Activated T-cell treated with anti-CD3 and anti-CD28 coated beads, Interleukin-2, amount 50 U/mL, for 24 hours (primary cell): Measurements from ENCODE around the gene MET.
"Not testable (repeated sequence)": the region's sequence is repeated elsewhere in the genome, so short reads cannot be mapped to it uniquely, and the experiment has no call there.

Experiments
- DNase-seq: peaks from one replicate; pipeline ENCODE4 v3.0.0-alpha.2; 2020
- H3K27ac Mint-ChIP-seq: 2 replicates; pipeline ENCODE4 v1.8.0; 2020; ENCODE audit warnings: mild to moderate bottlenecking, mixed read lengths
- H3K27me3 Mint-ChIP-seq: 2 replicates; pipeline ENCODE4 v1.8.0; 2020; ENCODE audit warnings: mixed read lengths
- H3K36me3 Mint-ChIP-seq: 2 replicates; pipeline ENCODE4 v1.8.0; 2020; ENCODE audit warnings: low read depth, mixed read lengths
- H3K4me1 Mint-ChIP-seq: 2 replicates; pipeline ENCODE4 v1.8.0; 2020; ENCODE audit warnings: low read depth, mixed read lengths
- H3K4me3 Mint-ChIP-seq: 2 replicates; pipeline ENCODE4 v1.8.0; 2020; ENCODE audit warnings: mild to moderate bottlenecking, moderate library complexity, mixed read lengths
- H3K9me3 Mint-ChIP-seq: 2 replicates; pipeline ENCODE4 v1.8.0; 2020; ENCODE audit warnings: mixed read lengths

The MET gene

GRCh38 chr7:116671681-116672595, at the start of gene MET:
TSS of gene MET (plus strand) at chr7:116672196. CDS start at chr7:116699085, 26,889 bp downstream.
- no peaks in the 10 kb centered on the region for H3K36me3 Mint-ChIP-seq
- peak within 1 kb of the TSS; percentile 66 for H3K4me3 Mint-ChIP-seq
- peaks cover 76% of the 10 kb centered on the region for H3K27me3 Mint-ChIP-seq
- H3K27ac Mint-ChIP-seq, result no peak within 1 kb of the TSS
- H3K9me3 Mint-ChIP-seq, result no peaks in the 10 kb centered on the region
- H3K4me1 Mint-ChIP-seq, result peaks cover 15% of the 10 kb centered on the region
- DNase-seq, result peak; percentile 53

DNA sequence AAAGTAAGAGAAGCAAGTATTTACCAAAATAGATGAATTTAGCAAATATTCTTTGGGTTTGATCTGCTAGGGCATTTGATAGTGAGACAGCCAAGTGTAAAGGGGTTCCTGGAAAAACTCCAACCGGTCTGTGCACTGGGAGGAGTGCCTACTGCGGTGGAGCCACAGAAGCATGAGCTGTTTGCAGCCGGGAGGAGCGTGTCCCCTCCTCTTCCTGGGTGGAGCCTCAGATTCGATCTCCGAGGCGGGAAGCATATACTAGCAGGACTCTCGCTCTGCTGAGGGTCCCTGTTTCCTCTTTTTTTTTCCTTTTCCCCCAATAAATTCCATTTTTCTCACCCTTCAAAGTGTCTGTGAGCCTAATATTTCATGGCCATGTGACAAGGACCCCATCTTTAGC, 45.1 kb upstream of the MET start:
- Mint-ChIP-seq H3K9me3 (no peaks in the 10 kb centered on the region), H3K27me3 (peaks cover 38% of the 10 kb centered on the region), H3K36me3 (no peaks in the 10 kb centered on the region), H3K4me1 (peaks cover 2% of the 10 kb centered on the region), H3K4me3 (no peak overlapping the region), H3K27ac (no peak overlapping the region)
- DNase-seq, result no peak

- Mint-ChIP-seq H3K36me3 (no peaks in the 10 kb centered on the region), H3K9me3 (no peaks in the 10 kb centered on the region), H3K4me1 (peaks cover 2% of the 10 kb centered on the region), H3K4me3 (no peak overlapping the region), H3K27me3 (peaks cover 35% of the 10 kb centered on the region), H3K27ac (no peak overlapping the region)
- DNase-seq, result no peak
Measured at GRCh38 chr7:116629051-116629463, 42.9 kb upstream of the MET start.

- no peaks in the 10 kb centered on the region for H3K36me3 Mint-ChIP-seq
- no peak for DNase-seq
- no peak overlapping the region for H3K27ac Mint-ChIP-seq
- H3K4me1 Mint-ChIP-seq, result peaks cover 2% of the 10 kb centered on the region
- no peaks in the 10 kb centered on the region for H3K9me3 Mint-ChIP-seq
- H3K4me3 Mint-ChIP-seq, result no peak overlapping the region
- peaks cover 25% of the 10 kb centered on the region for H3K27me3 Mint-ChIP-seq
Measured at GRCh38 chr7:116630357-116630756, 41.6 kb upstream of the MET start.

DNA sequence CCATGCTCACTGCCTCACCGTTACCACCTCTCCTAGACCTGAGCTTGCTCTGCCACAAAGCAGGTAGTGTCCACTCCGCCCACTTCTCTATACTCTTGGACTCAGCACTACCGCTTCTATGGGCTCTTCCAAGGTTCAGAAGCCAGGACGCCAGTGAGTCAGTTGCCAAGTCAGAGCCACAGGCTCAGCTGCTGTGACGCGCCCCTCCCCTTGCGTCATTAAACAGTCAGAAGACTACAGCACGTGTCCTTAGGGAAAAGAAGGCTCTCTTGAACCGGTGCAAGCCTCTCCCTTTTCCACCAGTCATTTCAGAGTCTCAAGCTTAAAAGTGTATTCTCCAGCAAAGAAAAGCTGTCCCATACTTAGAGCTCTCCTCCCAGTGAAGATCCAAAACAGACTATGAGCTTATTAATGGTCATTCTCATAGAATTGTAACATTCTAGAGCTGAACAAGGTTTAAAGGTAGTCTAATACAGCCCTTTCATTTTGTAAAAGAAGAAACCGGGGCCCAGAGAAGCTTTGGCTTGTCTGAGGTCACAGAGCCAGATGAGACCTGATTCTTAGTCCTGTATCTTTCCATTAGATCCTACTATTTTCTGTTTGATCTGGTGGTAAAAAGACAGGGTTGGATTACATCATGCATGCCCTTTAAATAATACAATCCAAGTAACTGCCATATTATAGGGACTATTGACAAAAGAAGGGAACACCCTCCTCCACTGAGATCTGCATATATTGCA, 40.9 kb upstream of the MET start:
- Mint-ChIP-seq H3K27me3 (peaks cover 23% of the 10 kb centered on the region), H3K4me1 (peaks cover 2% of the 10 kb centered on the region), H3K9me3 (no peaks in the 10 kb centered on the region), H3K27ac (no peak overlapping the region), H3K36me3 (no peaks in the 10 kb centered on the region), H3K4me3 (no peak overlapping the region)
- DNase-seq, result no peak

GRCh38 chr7:116631676-116632075, 40.3 kb upstream of the MET start:
- Mint-ChIP-seq H3K4me1 (peaks cover 2% of the 10 kb centered on the region), H3K4me3 (no peak overlapping the region), H3K9me3 (no peaks in the 10 kb centered on the region), H3K27me3 (peaks cover 17% of the 10 kb centered on the region), H3K36me3 (no peaks in the 10 kb centered on the region), H3K27ac (no peak overlapping the region)
- no peak for DNase-seq

DNA sequence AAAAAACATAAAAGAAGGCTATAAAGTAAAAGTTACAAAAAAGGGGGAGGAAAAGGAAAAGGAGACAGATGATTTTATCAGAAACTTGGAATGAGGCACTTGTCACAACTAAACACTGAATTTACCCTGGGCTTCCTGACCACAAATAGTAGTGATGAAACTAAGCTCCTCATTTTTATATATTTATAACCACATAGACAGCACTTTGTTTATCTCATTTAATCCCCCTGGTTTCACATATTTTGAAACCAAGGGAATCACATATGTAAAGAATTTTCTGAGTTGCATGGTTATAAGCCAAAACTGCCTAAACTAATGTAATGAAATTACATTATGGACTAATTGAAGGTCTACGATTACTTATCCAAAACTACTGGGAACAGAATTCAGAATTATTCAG, 39.6 kb upstream of the MET start:
- H3K36me3 Mint-ChIP-seq, result no peaks in the 10 kb centered on the region
- DNase-seq, result no peak
- no peak overlapping the region for H3K4me3 Mint-ChIP-seq
- H3K9me3 Mint-ChIP-seq, result no peaks in the 10 kb centered on the region
- peaks cover 2% of the 10 kb centered on the region for H3K4me1 Mint-ChIP-seq
- peaks cover 12% of the 10 kb centered on the region for H3K27me3 Mint-ChIP-seq
- H3K27ac Mint-ChIP-seq, result no peak overlapping the region

DNA sequence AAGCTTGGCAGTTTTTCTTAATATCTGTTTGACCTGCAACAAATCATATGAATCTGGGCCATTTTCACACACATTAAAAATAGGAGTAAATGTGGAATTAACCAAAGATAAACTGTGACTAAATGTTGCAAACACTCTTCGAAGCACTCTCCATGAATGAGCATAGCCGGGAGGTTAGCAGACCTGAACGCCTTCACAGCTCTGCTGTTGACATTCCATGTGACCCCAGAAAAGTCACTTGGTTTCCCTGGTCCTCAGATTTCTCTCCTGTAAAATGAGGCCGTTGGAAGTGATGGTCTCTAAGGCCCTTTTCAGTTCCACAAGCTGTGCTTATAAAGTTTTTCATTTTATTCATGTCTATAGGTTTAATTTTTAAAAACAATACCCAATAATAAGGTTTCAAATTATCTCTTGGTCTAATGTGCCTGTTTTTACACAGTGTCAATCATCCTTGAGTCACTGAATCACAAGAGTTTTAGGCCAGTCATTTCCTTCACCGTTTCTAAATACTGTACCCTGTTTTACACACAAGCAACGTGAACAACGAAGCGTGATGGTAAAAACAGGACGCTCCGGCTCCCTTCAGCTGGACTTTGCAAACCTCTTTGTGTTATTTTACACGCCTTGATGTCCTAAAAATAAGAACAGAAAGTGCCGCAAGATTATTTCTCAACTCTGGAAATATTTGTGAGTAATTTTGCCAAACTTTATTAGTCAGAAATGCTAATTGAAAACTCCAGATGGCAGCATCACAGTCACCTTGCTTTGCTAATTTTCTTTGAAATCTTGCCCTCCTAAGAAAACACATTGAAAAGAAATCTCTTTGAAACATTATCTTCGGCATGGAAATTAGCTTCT, 38.6 kb upstream of the MET start:
- H3K4me3 Mint-ChIP-seq, result no peak overlapping the region
- no peak for DNase-seq
- H3K9me3 Mint-ChIP-seq, result no peaks in the 10 kb centered on the region
- H3K27ac Mint-ChIP-seq, result no peak overlapping the region
- no peaks in the 10 kb centered on the region for H3K36me3 Mint-ChIP-seq
- peaks cover 12% of the 10 kb centered on the region for H3K27me3 Mint-ChIP-seq
- H3K4me1 Mint-ChIP-seq, result peaks cover 2% of the 10 kb centered on the region

DNA sequence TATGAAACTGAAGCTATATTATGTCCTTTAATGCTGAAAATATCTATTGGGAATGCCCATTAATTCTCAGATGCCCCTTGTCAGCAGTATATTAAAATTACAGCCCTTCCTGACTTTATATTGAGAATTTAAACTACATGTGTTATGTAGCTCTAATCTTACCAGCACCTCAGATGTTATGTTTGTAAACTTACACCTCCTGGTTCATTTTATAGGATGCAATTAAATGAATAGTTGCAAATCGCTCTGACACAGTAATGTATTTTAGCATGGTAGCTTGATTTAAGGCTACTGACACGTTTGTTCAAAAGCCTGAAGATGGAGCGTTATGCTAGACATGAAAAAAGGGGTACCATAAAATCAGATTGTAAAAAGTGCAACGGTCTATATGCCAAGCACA, 35.0 kb upstream of the MET start:
- Mint-ChIP-seq H3K36me3 (no peaks in the 10 kb centered on the region), H3K4me3 (no peak overlapping the region), H3K27ac (no peak overlapping the region), H3K4me1 (no peaks in the 10 kb centered on the region), H3K27me3 (peaks cover 6% of the 10 kb centered on the region), H3K9me3 (no peaks in the 10 kb centered on the region)
- no peak for DNase-seq

- H3K36me3 Mint-ChIP-seq, H3K4me1 Mint-ChIP-seq, DNase-seq, H3K27ac Mint-ChIP-seq, H3K4me3 Mint-ChIP-seq, H3K27me3 Mint-ChIP-seq, H3K9me3 Mint-ChIP-seq: not testable (repeated sequence)
Measured at GRCh38 chr7:116638592-116638991, 33.4 kb upstream of the MET start.

DNA sequence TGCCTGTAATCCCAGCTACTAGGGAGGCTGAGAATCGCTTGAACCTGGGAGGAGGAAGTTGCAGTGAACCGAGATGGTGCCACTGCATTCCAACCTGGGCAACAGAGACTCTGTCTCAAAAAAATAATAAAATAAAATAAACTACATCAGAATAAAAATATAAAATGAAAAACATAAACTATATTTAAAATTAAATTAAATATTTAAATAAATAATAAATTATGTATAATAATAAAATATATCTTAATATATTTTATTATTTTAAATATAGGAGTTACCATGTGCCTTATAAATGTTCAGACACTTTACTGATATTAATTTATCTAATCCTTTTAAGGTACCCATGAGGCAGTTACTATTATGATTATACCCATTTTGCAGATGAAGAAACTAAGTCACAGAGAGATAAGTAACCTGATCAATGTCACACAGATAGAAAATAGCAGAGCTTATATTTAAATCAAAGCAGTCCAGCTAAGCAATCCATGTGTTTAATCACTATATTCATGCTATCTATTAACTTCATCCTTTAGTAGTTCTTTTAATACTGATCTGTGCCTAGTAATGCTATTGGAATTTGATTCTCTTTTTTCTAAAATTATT, 30.3 kb upstream of the MET start:
- Mint-ChIP-seq H3K9me3 (no peaks in the 10 kb centered on the region), H3K4me3 (no peak overlapping the region), H3K27ac (no peak overlapping the region), H3K36me3 (no peaks in the 10 kb centered on the region), H3K27me3 (peaks cover 10% of the 10 kb centered on the region), H3K4me1 (no peaks in the 10 kb centered on the region)
- no peak for DNase-seq

- not testable (repeated sequence) for DNase-seq, H3K36me3 Mint-ChIP-seq, H3K9me3 Mint-ChIP-seq, H3K4me1 Mint-ChIP-seq, H3K27ac Mint-ChIP-seq, H3K4me3 Mint-ChIP-seq
- H3K27me3 Mint-ChIP-seq, result peaks cover 14% of the 10 kb centered on the region
Measured at GRCh38 chr7:116643148-116643547, 28.8 kb upstream of the MET start.

- no peak overlapping the region for H3K4me3 Mint-ChIP-seq
- H3K27ac Mint-ChIP-seq, result no peak overlapping the region
Measured at GRCh38 chr7:116644628-116645027, 27.4 kb upstream of the MET start.

GRCh38 chr7:116647290-116647689, 24.7 kb upstream of the MET start:
- no peak overlapping the region for H3K4me3 Mint-ChIP-seq
- DNase-seq, result no peak
- no peaks in the 10 kb centered on the region for H3K4me1 Mint-ChIP-seq
- H3K36me3 Mint-ChIP-seq, result no peaks in the 10 kb centered on the region
- no peaks in the 10 kb centered on the region for H3K9me3 Mint-ChIP-seq
- H3K27me3 Mint-ChIP-seq, result peaks cover 32% of the 10 kb centered on the region
- no peak overlapping the region for H3K27ac Mint-ChIP-seq

More at GRCh38 chr7:116644628-116645027, 27.4 kb upstream of the MET start:
- Mint-ChIP-seq H3K27me3 (peaks cover 21% of the 10 kb centered on the region), H3K4me1 (no peaks in the 10 kb centered on the region), H3K9me3 (no peaks in the 10 kb centered on the region), H3K36me3 (no peaks in the 10 kb centered on the region)
- DNase-seq, result no peak
